Esophagus squamous epithelium (tissue), 4 donors: ENCODE results near the gene PCBP4.

Source experiments
- CTCF ChIP-seq, 6 experiments: fragments of 450-650 bp in 4 of 6; fragments of 200-600 bp in 2 of 6; sonication (generic) in 2 of 6; IDR thresholded peaks; one replicate each; pipeline ENCODE4 v1.5.1; 2016 to 2019; ENCODE audit warnings: antibody characterized with exemption in 6 of 6, mild to moderate bottlenecking in 4 of 6, moderate library complexity in 4 of 6
- POLR2A ChIP-seq, 4 donors: fragments of 450-650 bp; IDR thresholded peaks; one replicate each; pipeline ENCODE4 v1.6.1; 2017; ENCODE audit warnings: antibody characterized with exemption in 4 of 4, mild to moderate bottlenecking in 4 of 4, moderate library complexity in 3 of 4

- no peak for TF ChIP-seq POLR2A (IDR thresholded peaks at IDR 0.05)
- TF ChIP-seq CTCF (IDR thresholded peaks at IDR 0.05) = no peak
Observed at GRCh38 chr3:51999846-52000245, 32.6 kb upstream of the PCBP4 start.
